ENCODE results near the gene PCDH9.

The PCDH9 gene

GRCh38 chr13:67224148-67224846 is 5.8 kb downstream of the PCDH9 start:
- peak in 2 of 3 donors; percentile 14 to 28 for DNase-seq (ENCODE audit: low read depth in 3 of 3, low spot score in 1 of 3)

GRCh38 chr13:67223742-67224141 is 6.4 kb downstream of the PCDH9 start:
- DNase-seq (ENCODE audit: low read depth in 3 of 3, low spot score in 1 of 3), result no peak

- DNase-seq (ENCODE audit: low read depth in 3 of 3, low spot score in 1 of 3), result no peak
Observed at GRCh38 chr13:67223024-67223423, 7.1 kb downstream of the PCDH9 start.

- no peak for DNase-seq (ENCODE audit: low read depth in 3 of 3, low spot score in 1 of 3)
Observed at GRCh38 chr13:67221630-67222226, 8.4 kb downstream of the PCDH9 start.

GRCh38 chr13:67219113-67219512 is 11.0 kb downstream of the PCDH9 start:
- no peak for DNase-seq (ENCODE audit: low read depth in 3 of 3, low spot score in 1 of 3)

GRCh38 chr13:67217880-67218279 is 12.3 kb downstream of the PCDH9 start:
- no peak for DNase-seq (ENCODE audit: low read depth in 3 of 3, low spot score in 1 of 3)

GRCh38 chr13:67216864-67217263 is 13.3 kb downstream of the PCDH9 start:
- no peak for DNase-seq (ENCODE audit: low read depth in 3 of 3, low spot score in 1 of 3)

- no peak for DNase-seq (ENCODE audit: low read depth in 3 of 3, low spot score in 1 of 3)
Observed at GRCh38 chr13:67210208-67210607, 19.9 kb downstream of the PCDH9 start.

GRCh38 chr13:67208552-67208951 is 21.6 kb downstream of the PCDH9 start:
- DNase-seq (ENCODE audit: low read depth in 3 of 3, low spot score in 1 of 3), result no peak

- DNase-seq (ENCODE audit: low read depth in 3 of 3, low spot score in 1 of 3), result no peak
Observed at GRCh38 chr13:67204764-67205163, 25.4 kb downstream of the PCDH9 start.

GRCh38 chr13:67200605-67201004 is 29.5 kb downstream of the PCDH9 start:
- no peak for DNase-seq (ENCODE audit: low read depth in 3 of 3, low spot score in 1 of 3)

GRCh38 chr13:67200183-67200582 is 30.0 kb downstream of the PCDH9 start:
- DNase-seq (ENCODE audit: low read depth in 3 of 3, low spot score in 1 of 3), result no peak

- DNase-seq (ENCODE audit: low read depth in 3 of 3, low spot score in 1 of 3), result no peak
Observed at GRCh38 chr13:67197704-67198103, 32.4 kb downstream of the PCDH9 start.

- no peak for DNase-seq (ENCODE audit: low read depth in 3 of 3, low spot score in 1 of 3)
Observed at GRCh38 chr13:67193979-67194378, 36.2 kb downstream of the PCDH9 start.

GRCh38 chr13:67192751-67193150 is 37.4 kb downstream of the PCDH9 start:
- DNase-seq (ENCODE audit: low read depth in 3 of 3, low spot score in 1 of 3), result no peak

GRCh38 chr13:67186995-67187569 is 43.1 kb downstream of the PCDH9 start:
- DNase-seq (ENCODE audit: low read depth in 3 of 3, low spot score in 1 of 3), result no peak

- DNase-seq (ENCODE audit: low read depth in 3 of 3, low spot score in 1 of 3), result no peak
Observed at GRCh38 chr13:67184247-67184646, 45.9 kb downstream of the PCDH9 start.

GRCh38 chr13:67183151-67183550 is 47.0 kb downstream of the PCDH9 start:
- DNase-seq (ENCODE audit: low read depth in 3 of 3, low spot score in 1 of 3), result no peak

GRCh38 chr13:67175836-67176459 is 54.2 kb downstream of the PCDH9 start:
- DNase-seq (ENCODE audit: low read depth in 3 of 3, low spot score in 1 of 3), result no peak

GRCh38 chr13:67168384-67168783 is 61.8 kb downstream of the PCDH9 start:
- DNase-seq (ENCODE audit: low read depth in 3 of 3, low spot score in 1 of 3), result no peak

- no peak for DNase-seq (ENCODE audit: low read depth in 3 of 3, low spot score in 1 of 3)
Observed at GRCh38 chr13:67167420-67167819, 62.7 kb downstream of the PCDH9 start.

- DNase-seq (ENCODE audit: low read depth in 3 of 3, low spot score in 1 of 3), result no peak
Observed at GRCh38 chr13:67161176-67161575, 69.0 kb downstream of the PCDH9 start.

Data from stimulated activated CD4-positive, alpha-beta T cell treated with anti-CD3 and anti-CD28 coated beads, TNF-alpha, amount 100 ng/mL, for 1 hour (primary cell).